Suprapubic skin (tissue), 4 donors: ENCODE results near the gene GSK3A.
A peak's percentile ranks its signal among the peaks of the same experiment; 100 is the strongest.

Source experiments
- CTCF ChIP-seq, 2 donors: fragments of 200-600 bp in 1 of 2; fragments of 450-650 bp in 1 of 2; sonication (generic) in 1 of 2; IDR thresholded peaks; one replicate each; pipeline ENCODE4 v1.5.1; 2016 to 2019; ENCODE audit warnings: antibody characterized with exemption in 2 of 2, mild to moderate bottlenecking in 1 of 2, moderate library complexity in 1 of 2
- EP300 ChIP-seq: sonication (generic); formaldehyde crosslinking; IDR thresholded peaks from one replicate; pipeline ENCODE4 v1.6.1; 2017; ENCODE audit warnings: antibody characterized with exemption
- POLR2A ChIP-seq, 2 donors: fragments of 450-650 bp; IDR thresholded peaks; one replicate each; pipeline ENCODE4 v1.6.1; 2017; ENCODE audit warnings: antibody characterized with exemption in 2 of 2, mild to moderate bottlenecking in 2 of 2, moderate library complexity in 2 of 2
- POLR2AphosphoS5 ChIP-seq, 3 donors: sonication (generic); formaldehyde crosslinking; IDR thresholded peaks; one replicate each; pipeline ENCODE4 v1.6.1; 2017; ENCODE audit warnings: antibody characterized with exemption in 3 of 3

GRCh38 chr19:42290523-42291434 lies 48.4 kb upstream of the GSK3A start:
- TF ChIP-seq CTCF (IDR thresholded peaks at IDR 0.05) (peak; percentile 31 to 40), POLR2A (IDR thresholded peaks at IDR 0.05) (no peak), POLR2AphosphoS5 (IDR thresholded peaks at IDR 0.05) (no peak), EP300 (no peak)
